Thoracic aorta (tissue), 2 donors: ENCODE measurements around the gene ASTN2. TPM values are rescaled to one million over a fixed set of nuclear protein-coding genes. Genes with fewer than 3 reads are reported as not detected.

Experiments used
- ATAC-seq: fragments of 150-250 bp; one replicate; pipeline ENCODE4 v1.8.0; 2017; ENCODE audit warnings: low read depth; ENCODE audit not compliant: insufficient number of reproducible peaks, low FRiP score
- DNase-seq: peaks from one replicate; pipeline ENCODE4 v3.0.0-alpha.2; 2020; ENCODE audit warnings: low spot score
- H3K27ac ChIP-seq, 2 donors: fragments of 200-600 bp; sonication (generic); 1 replicate in 1 of 2; 2 replicates in 1 of 2; pipeline ENCODE4 v1.5.1; 2016; ENCODE audit warnings: mild to moderate bottlenecking in 2 of 2, moderate library complexity in 2 of 2
- H3K27me3 ChIP-seq: fragments of 200-600 bp; sonication (generic); replicated peaks from 2 replicates; pipeline ENCODE4 v1.6.0; 2016; ENCODE audit warnings: mild to moderate bottlenecking; ENCODE audit not compliant: insufficient read depth
- H3K36me3 ChIP-seq: fragments of 200-600 bp; sonication (generic); one replicate; pipeline ENCODE4 v1.5.1; 2016
- H3K4me1 ChIP-seq, 2 donors: fragments of 200-600 bp; sonication (generic); 1 replicate in 1 of 2; 2 replicates in 1 of 2; pipeline versions ENCODE4 v1.5.1 to v1.6.0; 2016; ENCODE audit warnings: low read depth in 2 of 2, mild to moderate bottlenecking in 1 of 2; ENCODE audit not compliant: control insufficient read depth in 1 of 2
- H3K4me3 ChIP-seq: fragments of 200-600 bp; sonication (generic); 2 replicates; pipeline ENCODE4 v1.5.1; 2016; ENCODE audit warnings: mild to moderate bottlenecking
- H3K9me3 ChIP-seq: fragments of 200-600 bp; sonication (generic); 2 replicates; pipeline ENCODE4 v1.5.1; 2016
- CTCF ChIP-seq: fragments of 200-600 bp; sonication (generic); IDR thresholded peaks from one replicate; pipeline ENCODE4 v1.5.1; 2019; ENCODE audit warnings: antibody characterized with exemption
- total RNA-seq, 2 donors: library from RNA; depleted of rRNA; stranded (reverse); fragments of >200 nt; gene quantifications; one replicate each; pipeline versions ENCODE4 v1.1.0 to v1.2.3, GENCODE V29; 2016

ASTN2 gene
- total RNA-seq, 2 donors from 2014 or later, result 6.8 to 7.1 TPM

GRCh38 chr9:116860509-116861120 is 554.2 kb downstream of the ASTN2 start:
- H3K4me3 ChIP-seq, result no peak overlapping the region
- peak; percentile 42 for TF ChIP-seq CTCF
- no peak overlapping the region for H3K27ac ChIP-seq
- no peaks in the 10 kb centered on the region for H3K9me3 ChIP-seq
- no peaks in the 10 kb centered on the region for H3K36me3 ChIP-seq
- H3K27me3 ChIP-seq, result no peaks in the 10 kb centered on the region
- DNase-seq, result peak; percentile 8
- H3K4me1 ChIP-seq, result no peaks in the 10 kb centered on the region
- ATAC-seq, result peak; percentile 58

GRCh38 chr9:116859763-116860162 is 555.1 kb downstream of the ASTN2 start:
- ATAC-seq, result no peak
- Histone ChIP-seq H3K4me3 (no peak overlapping the region), H3K36me3 (no peaks in the 10 kb centered on the region), H3K27me3 (no peaks in the 10 kb centered on the region), H3K27ac (no peak overlapping the region), H3K9me3 (no peaks in the 10 kb centered on the region), H3K4me1 (no peaks in the 10 kb centered on the region)
- DNase-seq, result no peak
- TF ChIP-seq CTCF, result no peak

GRCh38 chr9:116857321-116857720 is 557.5 kb downstream of the ASTN2 start:
- DNase-seq (no peak), ATAC-seq (no peak)
- Histone ChIP-seq H3K4me3 (no peak overlapping the region), H3K4me1 (no peaks in the 10 kb centered on the region), H3K9me3 (no peaks in the 10 kb centered on the region), H3K27me3 (no peaks in the 10 kb centered on the region), H3K27ac (no peak overlapping the region), H3K36me3 (no peaks in the 10 kb centered on the region)
- TF ChIP-seq CTCF, result no peak

- Histone ChIP-seq H3K27me3 (no peaks in the 10 kb centered on the region), H3K9me3 (no peaks in the 10 kb centered on the region), H3K4me1 (no peaks in the 10 kb centered on the region), H3K27ac (no peak overlapping the region), H3K4me3 (no peak overlapping the region), H3K36me3 (no peaks in the 10 kb centered on the region)
- no peak for TF ChIP-seq CTCF
- ATAC-seq (no peak), DNase-seq (no peak)
Measured at GRCh38 chr9:116855881-116856662, 558.8 kb downstream of the ASTN2 start.

DNA sequence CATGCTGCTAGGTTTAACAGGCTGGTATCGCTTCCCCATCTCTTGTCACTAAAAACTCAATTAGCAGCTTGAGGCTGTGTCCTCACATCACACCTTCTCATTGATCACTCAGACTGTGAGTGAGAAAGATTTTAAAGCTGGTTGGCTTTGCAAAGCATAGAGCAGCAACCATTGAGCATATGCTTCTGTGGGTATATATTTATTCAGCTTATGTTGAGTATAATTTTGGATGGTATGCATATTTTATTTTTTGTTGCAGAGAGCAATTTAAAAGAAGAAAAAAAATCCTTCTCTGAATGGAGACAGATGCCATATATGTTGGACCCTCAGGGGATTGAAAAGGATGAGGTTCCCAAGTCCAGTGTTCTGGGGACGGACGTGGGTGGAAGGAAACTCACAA is 565.1 kb downstream of the ASTN2 start:
- no peaks in the 10 kb centered on the region for H3K27me3 ChIP-seq
- H3K4me1 ChIP-seq, result no peaks in the 10 kb centered on the region
- ATAC-seq, result no peak
- no peak for DNase-seq
- TF ChIP-seq CTCF, result no peak
- no peaks in the 10 kb centered on the region for H3K9me3 ChIP-seq
- no peak overlapping the region for H3K27ac ChIP-seq
- no peaks in the 10 kb centered on the region for H3K36me3 ChIP-seq
- no peak overlapping the region for H3K4me3 ChIP-seq
